Activated T-helper 1 cell treated with Interleukin-2 at 50 U/mL for 16 hours (primary cell): ENCODE results near the gene TRIM52.

ENCODE experiments used
- DNase-seq: peaks from one replicate; pipeline ENCODE4 v3.0.0-alpha.2; 2020; ENCODE audit warnings: low read depth

The TRIM52 gene

DNA sequence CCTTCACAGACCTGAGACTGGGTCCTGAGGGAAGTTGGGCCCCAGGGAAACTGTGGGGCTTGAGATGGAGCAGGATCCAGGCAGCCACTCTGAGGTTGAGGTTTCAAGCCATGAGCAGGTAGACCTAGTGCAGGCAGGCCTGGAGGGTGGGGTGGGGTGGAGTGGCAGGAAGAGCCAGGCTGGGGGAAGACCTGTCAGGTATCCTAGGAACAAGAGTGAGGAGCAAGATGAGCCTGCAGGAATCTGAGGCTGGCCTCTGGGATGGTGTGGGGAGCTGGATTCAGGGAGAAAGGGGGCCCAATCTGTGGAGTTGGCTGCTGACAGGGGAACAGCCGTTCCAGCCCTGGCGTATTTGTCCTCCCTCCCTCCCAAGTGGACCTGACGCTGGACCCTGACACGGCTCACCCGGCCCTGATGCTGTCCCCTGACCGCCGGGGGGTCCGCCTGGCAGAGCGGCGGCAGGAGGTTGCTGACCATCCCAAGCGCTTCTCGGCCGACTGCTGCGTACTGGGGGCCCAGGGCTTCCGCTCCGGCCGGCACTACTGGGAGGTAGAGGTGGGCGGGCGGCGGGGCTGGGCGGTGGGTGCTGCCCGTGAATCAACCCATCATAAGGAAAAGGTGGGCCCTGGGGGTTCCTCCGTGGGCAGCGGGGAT is 27.0 kb downstream of the TRIM52 start:
- DNase-seq, result no peak

DNA sequence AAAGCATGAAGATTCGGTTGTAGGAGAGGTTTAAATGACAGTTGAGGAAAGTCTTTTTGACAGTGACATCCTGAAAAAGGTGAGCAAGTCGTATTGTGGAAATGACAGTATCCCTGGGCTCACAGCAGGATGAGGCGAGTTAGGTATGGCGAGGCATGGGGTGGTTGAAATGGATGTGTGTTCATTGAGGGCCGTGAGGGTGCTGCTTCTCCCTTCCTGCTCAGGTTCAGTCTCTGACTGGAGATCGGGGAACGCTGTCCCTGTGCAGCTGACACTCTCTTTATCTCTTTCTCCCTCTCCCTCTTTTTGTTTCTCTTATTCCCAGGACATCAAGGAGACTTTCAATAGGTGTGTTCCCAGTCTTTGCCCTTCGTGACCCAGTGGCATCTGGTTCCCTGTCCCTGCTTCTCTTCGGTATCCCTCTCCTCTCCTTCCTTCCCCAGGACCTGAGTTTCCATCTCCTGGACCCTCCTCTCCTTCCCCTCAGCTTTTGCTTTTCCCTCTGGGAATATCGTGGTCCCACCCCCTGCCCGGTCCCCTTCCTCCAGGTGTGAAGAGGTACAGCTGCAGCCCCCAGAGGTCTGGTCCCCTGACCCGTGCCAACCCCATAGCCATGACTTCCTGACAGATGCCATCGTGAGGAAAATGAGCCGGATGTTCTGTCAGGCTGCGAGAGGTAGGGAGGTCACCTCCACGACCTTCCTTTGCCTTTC is 27.7 kb downstream of the TRIM52 start:
- DNase-seq, result no peak

- no peak for DNase-seq
Measured at GRCh38 chr5:181232593-181232992, 28.4 kb downstream of the TRIM52 start.

- no peak for DNase-seq
Measured at GRCh38 chr5:181231432-181231831, 29.5 kb downstream of the TRIM52 start.

- no peak for DNase-seq
Measured at GRCh38 chr5:181230551-181230950, 30.4 kb downstream of the TRIM52 start.

DNA sequence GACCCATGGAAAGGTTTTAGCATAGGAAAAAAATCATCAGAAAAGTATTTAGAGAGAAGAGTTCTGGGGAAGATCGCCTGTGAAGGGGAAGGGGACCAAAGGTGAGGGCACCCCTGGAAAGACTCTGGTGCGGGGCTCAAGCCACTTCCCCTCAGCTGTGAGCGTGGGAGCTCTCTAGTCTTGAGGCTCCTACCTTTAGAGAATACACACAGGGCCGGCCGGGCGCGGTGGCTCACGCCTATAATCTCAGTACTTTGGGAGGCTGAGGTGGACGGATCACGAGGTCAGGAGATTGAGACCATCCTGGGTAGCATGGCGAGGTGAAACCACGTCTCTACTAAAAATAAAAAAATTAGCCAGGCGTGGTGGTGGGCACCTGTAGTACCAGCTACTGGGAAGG is 30.9 kb downstream of the TRIM52 start:
- no peak for DNase-seq

DNA sequence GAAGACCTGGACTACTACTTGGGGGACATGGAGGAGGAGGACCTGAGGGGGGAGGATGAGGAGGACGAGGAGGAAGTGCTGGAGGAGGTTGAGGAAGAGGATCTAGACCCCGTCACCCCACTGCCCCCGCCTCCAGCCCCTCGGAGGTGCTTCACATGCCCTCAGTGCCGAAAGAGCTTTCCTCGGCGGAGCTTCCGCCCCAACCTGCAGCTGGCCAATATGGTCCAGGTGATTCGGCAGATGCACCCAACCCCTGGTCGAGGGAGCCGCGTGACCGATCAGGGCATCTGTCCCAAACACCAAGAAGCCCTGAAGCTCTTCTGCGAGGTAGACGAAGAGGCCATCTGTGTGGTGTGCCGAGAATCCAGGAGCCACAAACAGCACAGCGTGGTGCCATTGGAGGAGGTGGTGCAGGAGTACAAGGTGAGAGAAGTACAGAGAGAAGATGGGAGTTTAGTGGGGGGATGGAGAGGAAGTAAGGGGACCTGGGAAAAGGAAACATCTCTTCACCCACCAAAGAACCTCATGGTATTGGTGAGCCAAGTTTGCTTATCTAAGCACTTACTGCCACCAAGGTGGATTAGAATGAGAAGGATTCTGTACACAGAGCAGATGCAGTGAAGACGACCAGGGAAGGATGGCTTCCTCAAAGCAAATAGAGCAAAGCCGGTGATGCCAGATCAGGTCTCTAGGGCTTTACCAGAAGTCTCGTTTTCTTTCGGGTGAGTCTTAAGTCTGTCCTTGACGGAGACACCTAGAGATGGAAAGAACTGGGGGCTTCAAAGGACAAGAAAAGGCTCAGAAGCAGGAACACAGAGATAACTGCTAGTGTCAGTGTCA is 36.3 kb downstream of the TRIM52 start:
- no peak for DNase-seq

GRCh38 chr5:181223729-181224389 is 37.1 kb downstream of the TRIM52 start:
- DNase-seq, result no peak

DNA sequence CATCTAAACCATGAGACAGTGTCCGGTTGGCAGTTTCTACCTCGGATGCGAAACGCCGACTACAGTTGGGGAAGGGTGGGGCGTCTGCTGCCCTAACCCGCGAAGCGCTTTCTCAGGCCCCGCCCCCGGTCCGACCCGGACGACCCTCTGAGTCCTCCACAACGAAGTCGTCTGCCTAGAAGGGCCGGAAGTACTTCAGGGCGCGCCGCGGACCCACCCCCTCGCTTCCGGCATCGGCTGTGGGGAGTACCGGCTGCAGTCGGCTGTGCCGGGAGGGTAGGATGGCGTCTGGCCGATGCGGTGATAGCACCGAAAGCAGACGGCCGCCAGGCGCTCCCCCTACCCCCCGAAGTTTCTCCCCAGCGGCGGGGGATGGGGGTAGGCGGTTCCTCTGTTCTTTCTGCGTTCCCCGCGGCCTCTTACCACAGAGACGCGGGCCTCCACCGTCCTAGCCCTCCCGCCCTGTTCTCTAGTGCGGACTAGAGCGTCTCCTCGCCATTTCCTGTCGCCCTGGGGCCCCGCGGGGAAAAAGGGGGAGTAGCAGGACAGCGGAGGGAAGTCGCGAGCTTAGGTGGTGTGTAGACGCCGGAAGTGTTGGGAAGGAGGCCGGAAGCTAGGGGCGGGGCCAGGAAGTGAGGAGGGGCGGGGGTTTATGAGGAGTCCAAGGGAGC is 37.8 kb downstream of the TRIM52 start, which contains the start of gene TRIM41:
Gene TRIM41, plus strand, starts transcription at position 224 of the 671 bp plus-strand sequence. CDS start 719 bp downstream, outside the sequence.
- peak; percentile 96 for DNase-seq

GRCh38 chr5:181222630-181223057 is 38.3 kb downstream of the TRIM52 start:
- no peak for DNase-seq

- DNase-seq, result peak; percentile 92
Measured at GRCh38 chr5:181221792-181222629, 38.9 kb downstream of the TRIM52 start.

GRCh38 chr5:181221105-181221791 is 39.7 kb downstream of the TRIM52 start:
- DNase-seq, result no peak

DNA sequence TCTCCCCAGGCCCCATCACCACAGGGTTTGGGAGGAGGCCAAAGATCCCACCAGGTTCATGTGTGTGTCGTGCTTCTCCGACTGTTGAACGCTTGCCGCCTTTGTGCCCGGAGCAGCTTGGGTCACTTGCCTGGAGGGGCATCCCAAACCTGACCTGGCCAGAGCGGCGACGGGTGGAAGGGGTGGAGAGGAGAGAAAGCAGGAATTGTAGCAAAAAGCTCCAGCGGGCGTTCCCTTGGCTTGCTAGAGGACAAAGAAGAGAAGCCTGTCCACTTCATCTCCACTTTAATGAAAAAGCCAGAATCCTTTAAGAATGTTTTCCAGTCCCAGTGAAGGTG is 40.8 kb downstream of the TRIM52 start:
- DNase-seq, result no peak

- DNase-seq, result no peak
Measured at GRCh38 chr5:181219262-181220177, 41.4 kb downstream of the TRIM52 start.

- DNase-seq, result no peak
Measured at GRCh38 chr5:181218795-181219124, 42.2 kb downstream of the TRIM52 start.

DNA sequence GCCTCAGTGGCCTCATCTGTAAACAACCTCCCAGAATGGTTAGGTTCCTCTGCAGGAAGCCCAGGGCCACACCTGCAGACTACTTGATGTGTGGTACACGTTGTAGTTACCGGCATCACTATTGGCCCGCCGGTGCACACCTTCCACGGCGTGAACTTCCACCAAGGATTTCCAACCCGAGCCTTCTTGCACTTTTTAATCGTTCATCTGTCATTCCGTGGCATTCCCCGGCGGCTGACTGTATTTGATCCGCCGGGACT is 43.2 kb downstream of the TRIM52 start:
- no peak for DNase-seq

DNA sequence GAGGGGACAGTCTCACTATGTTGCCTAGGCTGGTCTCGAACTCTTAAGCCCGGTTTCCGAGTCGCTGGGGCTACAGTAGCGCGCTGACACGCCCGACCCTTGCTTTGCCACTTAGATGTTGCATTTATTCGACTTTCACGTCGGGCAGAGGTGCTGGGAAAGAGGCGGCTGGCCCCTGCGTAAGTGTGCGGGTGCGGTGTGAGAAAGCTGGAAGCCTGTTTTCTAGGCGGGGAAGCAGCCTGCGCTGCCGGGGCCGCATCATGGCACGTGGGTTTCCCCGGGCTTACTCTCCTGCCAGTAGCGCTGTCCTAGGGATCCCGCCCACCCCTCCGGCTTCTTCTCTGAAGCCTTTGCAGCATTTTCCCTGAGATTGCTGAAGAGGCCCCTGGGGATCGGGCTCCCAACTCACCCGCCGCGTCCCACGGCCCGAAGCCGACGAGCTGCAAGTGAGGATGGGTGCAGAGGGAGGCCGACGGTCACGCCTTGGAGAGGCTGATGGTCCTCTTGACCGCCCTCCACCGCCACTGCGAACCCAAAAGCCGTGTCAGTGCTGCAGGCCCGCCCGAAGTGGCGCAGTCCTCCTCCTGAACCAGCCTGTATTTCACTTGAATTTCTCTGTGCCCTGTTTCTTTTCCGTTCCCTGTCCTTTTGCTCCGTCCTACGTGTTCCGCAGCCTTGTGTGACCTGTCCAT is 43.7 kb downstream of the TRIM52 start:
- DNase-seq, result peak; percentile 47

GRCh38 chr5:181215997-181216989 is 44.6 kb downstream of the TRIM52 start:
- no peak for DNase-seq
